Measurements from ENCODE around the gene IQSEC1. TPM values are rescaled to one million over a fixed set of nuclear protein-coding genes. Genes with fewer than 3 reads are reported as not detected.

The IQSEC1 gene
- total and polyA plus RNA-seq, 2 of the 8 experiments (the other 6 are each of a cell fraction or from before 2014, with no cell fraction given): 6.8 to 28.8 TPM

DNA sequence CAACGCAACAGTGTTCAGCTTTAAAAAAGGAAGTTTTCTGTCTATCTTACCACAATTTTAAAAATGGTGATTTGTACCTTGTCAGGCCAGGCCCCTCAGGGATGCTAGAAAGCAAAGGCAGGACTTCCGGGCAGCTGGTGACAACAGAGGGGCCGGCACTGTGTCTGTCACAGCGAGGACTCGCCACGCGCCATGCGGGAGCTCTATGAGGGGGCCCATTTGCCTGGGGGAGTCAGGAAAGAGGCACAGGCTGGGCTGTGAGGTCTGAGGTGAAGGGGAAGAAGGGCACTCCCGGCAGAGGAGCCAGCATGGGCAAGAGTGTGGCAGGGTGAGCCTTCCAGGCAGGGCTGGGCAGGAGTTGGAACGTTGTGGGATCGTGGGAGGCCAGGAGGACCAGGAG is 7.0 kb downstream of the IQSEC1 start:
- no peak overlapping the region for H2AFZ ChIP-seq (ENCODE audit: low read length)
- H3K27me3 ChIP-seq (replicated peaks in 1 of 4; ENCODE audit: control insufficient read depth in 3 of 4, extremely low read depth in 1 of 4, insufficient read depth in 3 of 4, low read length in 3 of 4): no peaks in the 10 kb centered on the region
- no peak overlapping the region for H3K4ac ChIP-seq (replicated peaks; ENCODE audit: insufficient read length, low read depth, low read length)
- no peaks in the 10 kb centered on the region for H3K4me1 ChIP-seq (replicated peaks in 1 of 4; ENCODE audit: control insufficient read depth in 3 of 4, insufficient read depth in 4 of 4, low read length in 3 of 4)
- H3K27ac ChIP-seq (ENCODE audit: low read depth, low read length): no peak overlapping the region
- ChIA-PET CTCF (ENCODE audit: partially characterized antibody) (interaction anchor here (0.7 to 1.8 kb wide), 5 partner anchors 25 to 82 kb away, joined by 3 to 6 read pairs (median 3); no protein-coding TSS in a partner anchor), POLR2A (ENCODE audit: partially characterized antibody) (interaction anchor here (0.8 kb wide), 1 partner anchor 9 kb away, joined by 3 read pairs; no protein-coding TSS in a partner anchor)
- FAIRE-seq (no peak), DNase-seq (ENCODE audit: low read depth in 1 of 2, low spot score in 2 of 2) (no peak)
- peaks cover 0 to 2% of the 10 kb centered on the region in 2 experiments for H4K20me1 ChIP-seq (replicated peaks in 1 of 2; ENCODE audit: control insufficient read depth in 1 of 2, insufficient read depth in 2 of 2, low read length in 2 of 2)
- no peak overlapping the region for H2BK5ac ChIP-seq (ENCODE audit: low read depth, low read length)
- no peak overlapping the region for H3K4me3 ChIP-seq (ENCODE audit: extremely low read depth in 1 of 4, insufficient read depth in 2 of 4, low read depth in 3 of 4, low read length in 4 of 4)
- H2AK5ac ChIP-seq (ENCODE audit: low read depth, low read length): no peak overlapping the region
- no peak overlapping the region for H3K9ac ChIP-seq (replicated peaks in 1 of 4; ENCODE audit: extremely low read depth in 1 of 4, low read depth in 3 of 4, low read length in 3 of 4)
- H2BK15ac ChIP-seq (ENCODE audit: low read length): no peak overlapping the region
- no peak overlapping the region for H4K91ac ChIP-seq (replicated peaks; ENCODE audit: insufficient read length, low read length)
- no peak overlapping the region for H2BK120ac ChIP-seq (replicated peaks; ENCODE audit: low read depth, low read length)
- no peaks in the 10 kb centered on the region for H3K9me3 ChIP-seq (ENCODE audit: insufficient read depth in 2 of 2, low read depth in 1 of 2, low read length in 1 of 2)
- no peaks in the 10 kb centered on the region for H3K79me2 ChIP-seq (ENCODE audit: control insufficient read depth in 1 of 2, insufficient read depth in 2 of 2, low read length in 2 of 2)
- H2BK12ac ChIP-seq (ENCODE audit: low read depth, low read length): no peak overlapping the region
- no peak overlapping the region for H3K23ac ChIP-seq (ENCODE audit: insufficient read length)
- H4K8ac ChIP-seq (ENCODE audit: extremely low read depth, insufficient read depth, low read length): no peak overlapping the region
- 81% methylated on average over 11 of the region's 11 CpGs; no CpG with 5 or more reads in 1 of the 2 experiments for WGBS, 2 experiments (ENCODE audit: extremely low coverage in 1 of 2, insufficient coverage in 1 of 2, insufficient read length in 1 of 2, insufficient replicate concordance in 2 of 2, low coverage in 1 of 2, low lambda C conversion rate in 2 of 2, missing lambda C conversion rate in 1 of 2)
- no peak overlapping the region for H2BK20ac ChIP-seq (ENCODE audit: low read length)
- no peak overlapping the region for H3K14ac ChIP-seq (ENCODE audit: insufficient read length)
- no peaks in the 10 kb centered on the region for H3K36me3 ChIP-seq (ENCODE audit: control insufficient read depth in 2 of 4, insufficient read depth in 4 of 4, low read length in 3 of 4)
- no peak overlapping the region for H3K56ac ChIP-seq (replicated peaks; ENCODE audit: insufficient read length, low read depth, low read length)
- no peak overlapping the region for H4K5ac ChIP-seq (ENCODE audit: insufficient read length, low read depth, low read length)
- H3K18ac ChIP-seq (ENCODE audit: extremely low read depth, low read length): no peak overlapping the region
- H3K79me1 ChIP-seq (ENCODE audit: low read depth, low read length): no peaks in the 10 kb centered on the region; the same call in 1 of the 2 replicates
- no peaks in the 10 kb centered on the region for H3K23me2 ChIP-seq (ENCODE audit: low read depth, low read length)
- H3K4me2 ChIP-seq (ENCODE audit: insufficient read depth in 1 of 2, low read depth in 2 of 2, low read length in 2 of 2): no peak overlapping the region
- TF ChIP-seq, protein P1, sequence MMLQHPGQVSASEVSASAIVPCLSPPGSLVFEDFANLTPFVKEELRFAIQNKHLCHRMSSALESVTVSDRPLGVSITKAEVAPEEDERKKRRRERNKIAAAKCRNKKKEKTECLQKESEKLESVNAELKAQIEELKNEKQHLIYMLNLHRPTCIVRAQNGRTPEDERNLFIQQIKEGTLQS (IDR thresholded peaks at IDR 0.05; ENCODE audit: insufficient read depth, low read depth, low read length): no peak
- no peak for TF ChIP-seq TAF7 (optimal IDR thresholded peaks at IDR 0.05; ENCODE audit: borderline replicate concordance, low read depth, low read length)
- no peak for TF ChIP-seq MAFK (IDR thresholded peaks at IDR 0.05; ENCODE audit: low read depth, low read length)
- TF ChIP-seq CEBPB (IDR thresholded peaks at IDR 0.05; ENCODE audit: low read depth, low read length): no peak
- TF ChIP-seq SP1 (IDR thresholded peaks at IDR 0.05; ENCODE audit: low read depth, low read length): no peak
- TF ChIP-seq EZH2 (IDR thresholded peaks at IDR 0.05; ENCODE audit: low read depth, low read length, severe bottlenecking): no peak
- no peak for TF ChIP-seq TAF1 (IDR thresholded peaks at IDR 0.05; ENCODE audit: low read depth, low read length)
- TF ChIP-seq HDAC2 (IDR thresholded peaks at IDR 0.05; ENCODE audit: borderline replicate concordance in 1 of 2, low read depth in 2 of 2, low read length in 2 of 2): no peak
- TF ChIP-seq GTF2F1 (IDR thresholded peaks at IDR 0.05; ENCODE audit: borderline replicate concordance, low read depth, low read length): no peak
- TF ChIP-seq SRF (IDR thresholded peaks at IDR 0.05; ENCODE audit: low read depth, low read length): no peak
- TF ChIP-seq YY1 (IDR thresholded peaks at IDR 0.05; ENCODE audit: low read depth, low read length): no peak
- no peak for TF ChIP-seq SIX5 (IDR thresholded peaks at IDR 0.05; ENCODE audit: low read depth, low read length)
- TF ChIP-seq ASH2L (IDR thresholded peaks at IDR 0.05; ENCODE audit: low read length): no peak
- TF ChIP-seq PHF8 (conservative IDR thresholded peaks at IDR 0.05; ENCODE audit: low read depth, low read length): no peak
- TF ChIP-seq BRCA1 (IDR thresholded peaks at IDR 0.05; ENCODE audit: low read depth, low read length): no peak
